DOHH2 (cell line): ENCODE results near the gene KLLN.

Source experiments
- CTCF ChIP-seq: fragments of 200-600 bp; sonication (generic); IDR thresholded peaks from one replicate; pipeline ENCODE4 v1.5.1; 2014; ENCODE audit warnings: antibody characterized with exemption, mild to moderate bottlenecking, low read depth, low read length; ENCODE audit not compliant: poor library complexity, severe bottlenecking
- EZH2phosphoT487 ChIP-seq: fragments of 200-600 bp; sonication (generic); IDR thresholded peaks from 2 replicates; pipeline ENCODE4 v1.6.1; 2017; ENCODE audit warnings: borderline replicate concordance, mild to moderate bottlenecking, antibody characterized with exemption, low read length, moderate library complexity, mixed read lengths

DNA sequence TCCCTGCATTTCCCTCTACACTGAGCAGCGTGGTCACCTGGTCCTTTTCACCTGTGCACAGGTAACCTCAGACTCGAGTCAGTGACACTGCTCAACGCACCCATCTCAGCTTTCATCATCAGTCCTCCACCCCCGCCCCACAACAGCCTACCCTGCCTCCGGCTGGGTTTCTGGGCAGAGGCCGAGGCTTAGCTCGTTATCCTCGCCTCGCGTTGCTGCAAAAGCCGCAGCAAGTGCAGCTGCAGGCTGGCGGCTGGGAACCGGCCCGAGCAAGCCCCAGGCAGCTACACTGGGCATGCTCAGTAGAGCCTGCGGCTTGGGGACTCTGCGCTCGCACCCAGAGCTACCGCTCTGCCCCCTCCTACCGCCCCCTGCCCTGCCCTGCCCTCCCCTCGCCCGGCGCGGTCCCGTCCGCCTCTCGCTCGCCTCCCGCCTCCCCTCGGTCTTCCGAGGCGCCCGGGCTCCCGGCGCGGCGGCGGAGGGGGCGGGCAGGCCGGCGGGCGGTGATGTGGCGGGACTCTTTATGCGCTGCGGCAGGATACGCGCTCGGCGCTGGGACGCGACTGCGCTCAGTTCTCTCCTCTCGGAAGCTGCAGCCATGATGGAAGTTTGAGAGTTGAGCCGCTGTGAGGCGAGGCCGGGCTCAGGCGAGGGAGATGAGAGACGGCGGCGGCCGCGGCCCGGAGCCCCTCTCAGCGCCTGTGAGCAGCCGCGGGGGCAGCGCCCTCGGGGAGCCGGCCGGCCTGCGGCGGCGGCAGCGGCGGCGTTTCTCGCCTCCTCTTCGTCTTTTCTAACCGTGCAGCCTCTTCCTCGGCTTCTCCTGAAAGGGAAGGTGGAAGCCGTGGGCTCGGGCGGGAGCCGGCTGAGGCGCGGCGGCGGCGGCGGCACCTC, at the start of gene KLLN, which contains the start of gene PTEN:
- TF ChIP-seq CTCF (no peak), EZH2phosphoT487 (no peak)
